Dedifferentiated amniotic fluid mesenchymal stem cell (primary cell): ENCODE measurements around the gene KCNK2.

Source experiments
- DNase-seq: peaks from one replicate; pipeline ENCODE4 v3.0.0-alpha.2; 2016; ENCODE audit errors: extremely low spot score

The KCNK2 gene

DNA sequence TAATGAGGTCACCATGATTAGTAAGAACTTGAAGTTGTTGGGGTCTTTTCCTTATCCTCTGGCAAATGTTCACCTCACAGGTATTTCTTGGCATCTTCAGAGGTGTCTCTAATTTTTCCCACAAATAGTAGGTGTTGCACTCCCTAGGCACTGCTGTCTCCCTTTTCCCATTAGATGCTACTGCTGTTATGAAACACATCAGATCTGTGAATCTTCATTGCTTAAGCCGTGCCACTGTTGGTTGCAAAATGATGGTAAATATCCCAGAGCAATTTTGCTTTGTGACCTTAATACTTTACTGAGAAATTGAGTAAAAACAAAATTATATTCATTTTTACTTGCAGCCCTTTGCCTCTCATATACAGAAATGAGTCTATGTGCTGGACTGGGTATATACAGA is 169.6 kb downstream of the KCNK2 start:
- DNase-seq, result no peak

DNA sequence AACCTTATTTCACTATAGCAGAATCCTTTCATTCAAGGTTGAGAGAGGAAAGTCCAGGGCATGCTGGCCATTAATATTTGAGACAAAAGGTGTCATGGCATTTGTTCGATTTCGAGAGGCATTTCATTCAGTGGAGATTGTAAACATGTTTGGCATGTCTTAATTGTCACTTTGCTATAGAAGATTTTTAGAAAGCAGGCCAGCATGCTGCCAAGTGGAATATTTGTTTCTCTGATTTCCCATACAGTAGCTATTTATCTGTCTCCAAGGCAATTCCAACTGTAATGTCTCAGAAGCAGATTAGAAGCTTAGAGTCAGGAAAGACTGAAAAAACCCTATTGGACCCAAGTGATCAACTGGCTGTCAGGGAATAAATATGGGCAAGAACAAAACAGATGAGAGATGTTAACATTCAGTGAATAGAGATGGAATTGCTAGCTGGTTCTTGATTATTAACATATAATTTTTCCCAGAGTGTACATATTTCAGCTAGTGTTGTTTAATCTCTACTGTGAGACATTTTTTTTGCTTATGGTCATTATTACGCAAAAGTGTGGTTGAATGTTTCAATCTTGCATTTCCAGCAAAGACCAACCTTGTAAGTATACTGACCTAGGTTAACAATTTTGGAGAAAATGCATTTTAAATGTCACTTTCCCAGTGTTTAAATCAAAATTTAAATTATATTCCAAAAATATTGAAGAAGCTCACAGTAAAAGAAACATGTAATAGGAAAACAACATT is 174.6 kb downstream of the KCNK2 start:
- no peak for DNase-seq

- DNase-seq, result no peak
These were observed 178.2 kb downstream of the KCNK2 start for GRCh38 chr1:215260711-215261110.

- DNase-seq, result no peak
These were observed 179.6 kb downstream of the KCNK2 start for GRCh38 chr1:215262106-215262505.

- DNase-seq, result no peak
These were observed 181.1 kb downstream of the KCNK2 start for GRCh38 chr1:215263636-215264035.

DNA sequence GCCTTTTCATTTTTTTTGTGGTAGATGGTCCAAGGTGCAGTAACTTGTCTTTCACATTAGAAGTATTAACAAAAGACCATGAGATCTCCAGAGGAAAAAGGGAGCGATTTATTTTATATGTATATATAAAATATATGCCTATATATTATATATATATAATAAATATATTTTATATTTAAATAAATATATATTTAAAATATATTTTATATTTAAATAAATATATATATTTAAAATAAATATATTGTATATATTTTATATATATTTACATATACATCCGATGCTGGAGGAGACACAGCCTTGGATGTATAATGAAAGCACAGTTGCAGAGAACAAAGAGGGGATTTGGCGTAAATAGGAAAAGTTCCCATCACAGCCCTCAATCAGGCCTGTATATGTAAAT is 182.1 kb downstream of the KCNK2 start:
- DNase-seq, result no peak

- peak; percentile 22 for DNase-seq
These were observed 185.0 kb downstream of the KCNK2 start for GRCh38 chr1:215267495-215267894.

- no peak for DNase-seq
These were observed 187.4 kb downstream of the KCNK2 start for GRCh38 chr1:215269955-215270354.

- peak; percentile 85 for DNase-seq
These were observed 191.4 kb downstream of the KCNK2 start for GRCh38 chr1:215273838-215274516.

DNA sequence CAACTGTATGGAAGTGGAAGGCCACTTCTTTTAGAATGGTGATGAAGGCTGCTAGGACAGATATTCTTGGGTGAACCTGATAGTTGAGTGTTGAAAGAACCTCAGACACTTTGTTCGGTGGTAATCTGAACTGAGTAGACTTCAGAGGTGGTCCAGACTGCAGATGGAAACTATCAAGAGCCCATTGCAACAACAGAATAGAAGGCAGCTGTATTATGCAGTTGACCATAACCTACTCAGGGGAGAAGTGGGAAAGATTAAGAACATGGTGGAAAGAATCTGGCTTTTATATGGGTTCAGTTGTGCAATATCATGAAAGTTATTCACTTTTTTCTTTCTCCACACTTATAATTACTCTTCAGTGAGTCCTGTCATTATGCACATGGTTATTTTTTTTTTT is 194.0 kb downstream of the KCNK2 start:
- no peak for DNase-seq

- DNase-seq, result peak; percentile 61
These were observed 195.0 kb downstream of the KCNK2 start for GRCh38 chr1:215277532-215277931.

- no peak for DNase-seq
These were observed 197.1 kb downstream of the KCNK2 start for GRCh38 chr1:215279682-215280081.

DNA sequence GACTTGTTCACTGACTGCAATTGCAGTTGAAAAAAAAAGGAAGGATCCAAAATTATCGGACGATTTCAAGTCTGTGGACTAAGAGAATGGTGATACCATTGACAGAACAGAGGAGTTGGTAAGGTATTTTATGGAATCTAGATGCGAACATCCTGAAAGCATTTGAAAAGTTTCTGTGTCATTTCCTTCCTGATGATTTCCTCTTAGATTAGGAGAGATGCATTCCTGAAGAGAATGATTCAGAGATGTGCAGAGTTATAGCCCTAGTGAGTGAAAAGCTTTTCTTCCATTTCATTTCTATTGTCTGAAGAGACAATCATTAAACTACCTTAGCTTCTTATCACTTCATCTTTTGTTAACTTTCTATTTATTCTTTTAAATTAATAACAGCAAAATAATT is 200.0 kb downstream of the KCNK2 start:
- no peak for DNase-seq

GRCh38 chr1:215285013-215285800 is 202.7 kb downstream of the KCNK2 start:
- DNase-seq, result no peak
